Endothelial cell of umbilical vein (primary cell): ENCODE data around the gene DNAJC16. TPM values are rescaled to one million over a fixed set of nuclear protein-coding genes. Genes with fewer than 3 reads are reported as not detected.
"Not testable (repeated sequence)": the region's sequence is repeated elsewhere in the genome, so short reads cannot be mapped to it uniquely, and the experiment has no call there.

Source experiments
- BruUV-seq: library from RNA; stranded (reverse); fragments of 400-500 nt; replicated peaks from 2 replicates; lab custom pipeline; 2021; lab: Mats Ljungman, UMichigan
- CTCF ChIA-PET: fragments of 300-600, 350-600 bp; sonication (Branson Sonifier 250); formaldehyde crosslinking; loops from one replicate; lab custom pipeline; 2021; ENCODE audit warnings: antibody characterized with exemption, inconsistent platforms; lab: Charles Lee
- POLR2A ChIA-PET: fragments of 300-600, 350-600 bp; sonication (Branson Sonifier 250); formaldehyde crosslinking; loops from one replicate; lab custom pipeline; 2021; ENCODE audit warnings: antibody characterized with exemption, inconsistent platforms; lab: Charles Lee
- DNase-seq: peaks from one replicate; pipeline ENCODE4 v3.0.0-alpha.2; 2011; ENCODE audit warnings: low read depth, low spot score
- FAIRE-seq: peaks from 2 replicates; lab custom pipeline; 2011; peaks lifted over from hg19 to GRCh38; lab: Jason Lieb, UNC
- H2AFZ ChIP-seq: 2 replicates; pipeline ENCODE4 v1.6.0; 2012; ENCODE audit warnings: low read depth, low read length, control low read depth, inconsistent platforms
- H3K27ac ChIP-seq: 2 replicates; pipeline ENCODE4 v1.5.1; 2011; ENCODE audit warnings: low read depth, mild to moderate bottlenecking, control low read depth, low read length, moderate library complexity; ENCODE audit not compliant: insufficient read depth
- H3K27me3 ChIP-seq, 2 experiments: 2 replicates each; pipeline versions ENCODE4 v1.6.0 to v1.6.1; 2011; ENCODE audit warnings: low read length in 2 of 2, mixed read lengths in 1 of 2; ENCODE audit not compliant: control insufficient read depth in 2 of 2, insufficient read depth in 2 of 2
- H3K36me3 ChIP-seq, 2 experiments: 2 replicates in 1 of 2; 3 replicates in 1 of 2; pipeline ENCODE4 v1.5.1; 2011; ENCODE audit warnings: low read length in 2 of 2, mild to moderate bottlenecking in 1 of 2, moderate library complexity in 1 of 2; ENCODE audit not compliant: control insufficient read depth in 2 of 2, insufficient read depth in 2 of 2; ENCODE audit errors: extremely low read depth in 1 of 2
- H3K4me1 ChIP-seq: 3 replicates; pipeline ENCODE4 v1.5.1; 2011; ENCODE audit warnings: mild to moderate bottlenecking, low read length; ENCODE audit not compliant: control insufficient read depth, insufficient read depth; ENCODE audit errors: extremely low read depth
- H3K4me2 ChIP-seq: 2 replicates; pipeline ENCODE4 v1.6.1; 2011; ENCODE audit warnings: low read length, control low read depth, mixed read lengths; ENCODE audit not compliant: insufficient read depth
- H3K4me3 ChIP-seq, 3 experiments: fragments of 200-600 bp in 1 of 3; sonication (generic), shearing (Covaris generic) in 1 of 3; replicated peaks in 1 of 3; 2 replicates each; pipeline ENCODE4 v1.5.1; 2011 to 2016; ENCODE audit warnings: control low read depth in 3 of 3, low read length in 3 of 3, mild to moderate bottlenecking in 2 of 3, inconsistent platforms in 1 of 3, low read depth in 1 of 3, moderate library complexity in 1 of 3; ENCODE audit not compliant: insufficient read depth in 1 of 3
- H3K79me2 ChIP-seq: 2 replicates; pipeline ENCODE4 v1.6.0; 2012; ENCODE audit warnings: low read length, inconsistent platforms; ENCODE audit not compliant: control insufficient read depth, insufficient read depth
- H3K9ac ChIP-seq: replicated peaks from 2 replicates; pipeline ENCODE3; 2011; ENCODE audit warnings: low read length, control low read depth; ENCODE audit not compliant: insufficient read depth; ENCODE audit errors: extremely low read depth
- H3K9me1 ChIP-seq: replicated peaks from 3 replicates; pipeline ENCODE4 v1.6.0; 2011; ENCODE audit warnings: mild to moderate bottlenecking, low read length; ENCODE audit not compliant: control insufficient read depth, insufficient read depth; ENCODE audit errors: extremely low read depth
- H3K9me3 ChIP-seq: replicated peaks from 2 replicates; pipeline ENCODE4 v1.5.1; 2012; ENCODE audit warnings: low read length, inconsistent platforms; ENCODE audit not compliant: control insufficient read depth, insufficient read depth
- H4K20me1 ChIP-seq: replicated peaks from 2 replicates; pipeline ENCODE3; 2011; ENCODE audit warnings: mild to moderate bottlenecking, low read length; ENCODE audit not compliant: control insufficient read depth, insufficient read depth; ENCODE audit errors: extremely low read depth
- CTCF ChIP-seq, 2 donors: IDR thresholded peaks; 1 replicate in 1 of 2; 2 replicates in 1 of 2; pipeline ENCODE4 v1.5.1; 2011; ENCODE audit warnings: low read length in 2 of 2, mild to moderate bottlenecking in 2 of 2, moderate library complexity in 2 of 2, control low read depth in 1 of 2, inconsistent platforms in 1 of 2, low read depth in 1 of 2; ENCODE audit not compliant: insufficient read depth in 1 of 2; ENCODE audit errors: extremely low read depth in 1 of 2
- EZH2 ChIP-seq: IDR thresholded peaks from 2 replicates; pipeline ENCODE4 v1.6.1; 2012; ENCODE audit warnings: borderline replicate concordance, low read depth, mild to moderate bottlenecking, moderate library complexity, low read length, inconsistent platforms; ENCODE audit not compliant: severe bottlenecking
- FOS ChIP-seq: IDR thresholded peaks from 2 replicates; pipeline ENCODE4 v1.6.1; 2011; ENCODE audit warnings: mild to moderate bottlenecking, low read length, moderate library complexity, borderline replicate concordance; ENCODE audit not compliant: insufficient read depth
- GATA2 ChIP-seq: IDR thresholded peaks from 2 replicates; pipeline ENCODE4 v1.7.0; 2011; ENCODE audit warnings: low read depth, mild to moderate bottlenecking, moderate library complexity, mixed read lengths, low read length; ENCODE audit not compliant: insufficient read length, insufficient read depth
- JUN ChIP-seq: IDR thresholded peaks from 2 replicates; pipeline ENCODE4 v1.6.1; 2011; ENCODE audit warnings: borderline replicate concordance, low read depth; ENCODE audit not compliant: insufficient read length, insufficient read depth
- MAX ChIP-seq: IDR thresholded peaks from 2 replicates; pipeline ENCODE4 v1.6.1; 2011; ENCODE audit not compliant: insufficient read depth, insufficient read length
- MYC ChIP-seq: IDR thresholded peaks from one replicate; pipeline ENCODE4 v1.6.1; 2011; ENCODE audit warnings: mild to moderate bottlenecking, low read depth, low read length
- POLR2A ChIP-seq: IDR thresholded peaks from 2 replicates; pipeline ENCODE4 v1.6.1; 2012; ENCODE audit warnings: low read depth, mild to moderate bottlenecking, control low read depth, low read length
- POLR2AphosphoS5 ChIP-seq: IDR thresholded peaks from 2 replicates; pipeline ENCODE4 v1.6.1; 2012; ENCODE audit warnings: low read depth, mild to moderate bottlenecking, control low read depth, low read length, moderate library complexity; ENCODE audit not compliant: insufficient read depth
- dilution Hi-C: fragments of 300-500 bp; cut with MboI; formaldehyde crosslinking; loops from one replicate; pipeline ENCODE4 v1.15.0; 2019; ENCODE audit warnings: low sequenced_read_pairs; ENCODE audit not compliant: extremely low pct_ligation_motif_present
- intact Hi-C: fragments of 100-400 bp; cut with micrococcal nuclease; formaldehyde crosslinking; loops from one replicate; pipeline ENCODE4 v1.10.0; 2022
- polyA plus RNA-seq, 4 experiments: library from polyadenylated mRNA; depleted of rRNA in 3 of 4; stranded (reverse) in 3 of 4; unstranded in 1 of 4; fragments of >200 nt; gene quantifications; 2 replicates each; pipeline versions ENCODE4 v1.2.1 to v1.2.3, GENCODE V29; 2011 to 2012; ENCODE audit warnings: missing spikeins in 1 of 4
- total RNA-seq: library from RNA; stranded (reverse); gene quantifications from 2 replicates; pipeline ENCODE4 v1.2.3, GENCODE V29; 2021

DNAJC16 gene
- total and polyA plus RNA-seq, 2 donors (not counting 3 experiments of a cell fraction or from before 2014, with no cell fraction given) = 8.0 to 21.4 TPM

- H3K27ac ChIP-seq = no peak overlapping the region
- no peaks in the 10 kb centered on the region for H3K9me1 ChIP-seq
- no peak overlapping the region for H2AFZ ChIP-seq
- no peaks in the 10 kb centered on the region for H3K9me3 ChIP-seq
- no peak for FAIRE-seq
- H3K79me2 ChIP-seq = no peaks in the 10 kb centered on the region
- dilution Hi-C loops = no loop called here
- ChIA-PET CTCF (interaction anchor here (0.6 kb wide), 1 partner anchor 127 kb away, joined by 3 read pairs; no protein-coding TSS in a partner anchor), POLR2A (no interaction called here)
- TF ChIP-seq POLR2AphosphoS5 (no peak), FOS (no peak), GATA2 (no peak), MYC (no peak), MAX (no peak), POLR2A (no peak), JUN (no peak), CTCF (IDR thresholded peaks at IDR 0.05; ENCODE audit: extremely low read depth in 1 of 2, insufficient read depth in 1 of 2, low read depth in 1 of 2, low read length in 2 of 2) (no peak), EZH2 (no peak)
- H3K4me1 ChIP-seq = peaks cover 8% of the 10 kb centered on the region
- H3K4me3 ChIP-seq = no peak overlapping the region
- intact Hi-C loops = no loop called here
- no TSS peak for BruUV-seq
- no peak overlapping the region for H3K9ac ChIP-seq
- no peaks in the 10 kb centered on the region for H4K20me1 ChIP-seq
- no peaks in the 10 kb centered on the region for H3K36me3 ChIP-seq
- no peak overlapping the region for H3K4me2 ChIP-seq
- DNase-seq = no peak
- H3K27me3 ChIP-seq = no peaks in the 10 kb centered on the region
Measured at GRCh38 chr1:15513919-15514318, 12.7 kb upstream of the DNAJC16 start.

- POLR2A ChIA-PET, H3K4me1 ChIP-seq, H4K20me1 ChIP-seq, H3K9ac ChIP-seq, H3K4me3 ChIP-seq, H3K9me3 ChIP-seq, H3K79me2 ChIP-seq, H3K36me3 ChIP-seq, H3K27ac ChIP-seq, DNase-seq, H2AFZ ChIP-seq, dilution Hi-C loops, FAIRE-seq, BruUV-seq, intact Hi-C loops, H3K9me1 ChIP-seq, H3K4me2 ChIP-seq, H3K27me3 ChIP-seq: not testable (repeated sequence)
- CTCF ChIA-PET = interaction anchor here (0.9 kb wide), 1 partner anchor 13 kb away, joined by 4 read pairs; no protein-coding TSS in a partner anchor
Measured at GRCh38 chr1:15514557-15514956, 12.1 kb upstream of the DNAJC16 start.
